GF-D8 (cell line): ENCODE measurements around the gene PPP1R15B.

ENCODE experiments used
- DNase-seq: peaks from one replicate; lab custom pipeline; 2025; lab: John Stamatoyannopoulos, UW

PPP1R15B gene

GRCh38 chr1:204420039-204421004 lies 8.7 kb upstream of the PPP1R15B start:
- DNase-seq, result no peak

- DNase-seq, result no peak
Measured at GRCh38 chr1:204419064-204419403, 7.4 kb upstream of the PPP1R15B start.

GRCh38 chr1:204418174-204419063 lies 6.8 kb upstream of the PPP1R15B start:
- DNase-seq, result no peak

GRCh38 chr1:204417074-204417997 lies 5.7 kb upstream of the PPP1R15B start:
- DNase-seq, result peak; percentile 69

- DNase-seq, result no peak
Measured at GRCh38 chr1:204416589-204417073, 5.0 kb upstream of the PPP1R15B start.

GRCh38 chr1:204415351-204415750 lies 3.7 kb upstream of the PPP1R15B start:
- DNase-seq, result no peak

- DNase-seq, result peak; percentile 30
Measured at GRCh38 chr1:204414016-204414415, 2.4 kb upstream of the PPP1R15B start.

- no peak for DNase-seq
Measured at GRCh38 chr1:204413170-204413535, 1.5 kb upstream of the PPP1R15B start.

- DNase-seq, result no peak
Measured at GRCh38 chr1:204410688-204411450, 748 bp downstream of the PPP1R15B start.

GRCh38 chr1:204409836-204410687 lies 1.6 kb downstream of the PPP1R15B start:
- no peak for DNase-seq

GRCh38 chr1:204409123-204409522 lies 2.5 kb downstream of the PPP1R15B start:
- DNase-seq, result no peak

GRCh38 chr1:204408602-204409001 lies 3.0 kb downstream of the PPP1R15B start:
- no peak for DNase-seq

- DNase-seq, result peak; percentile 11
Measured at GRCh38 chr1:204408074-204408507, 3.5 kb downstream of the PPP1R15B start.

- no peak for DNase-seq
Measured at GRCh38 chr1:204407295-204407971, 4.2 kb downstream of the PPP1R15B start.

- DNase-seq, result no peak
Measured at GRCh38 chr1:204406621-204407020, 5.0 kb downstream of the PPP1R15B start.

- DNase-seq, result no peak
Measured at GRCh38 chr1:204405988-204406387, 5.6 kb downstream of the PPP1R15B start.

GRCh38 chr1:204404629-204405028 lies 7.0 kb downstream of the PPP1R15B start:
- no peak for DNase-seq

GRCh38 chr1:204402391-204402790 lies 9.2 kb downstream of the PPP1R15B start:
- no peak for DNase-seq

GRCh38 chr1:204401730-204402129 lies 9.9 kb downstream of the PPP1R15B start:
- DNase-seq, result no peak
